Parathyroid adenoma (tissue), 2 donors: ENCODE data around the gene C9orf43.
A peak's percentile ranks its signal among the peaks of the same experiment; 100 is the strongest.

ENCODE experiments used
- H2AFZ ChIP-seq: fragments of 300-600 bp; sonication (generic); one replicate; pipeline ENCODE4 v1.7.0; 2017; ENCODE audit warnings: antibody characterized with exemption, mild to moderate bottlenecking
- H3K27ac ChIP-seq: fragments of 300-600 bp; sonication (generic); one replicate; pipeline ENCODE4 v1.7.0; 2017
- H3K27me3 ChIP-seq: fragments of 300-600 bp; sonication (generic); one replicate; pipeline ENCODE4 v1.7.0; 2017; ENCODE audit warnings: low read length; ENCODE audit not compliant: control insufficient read depth, insufficient read depth
- H3K36me3 ChIP-seq: fragments of 300-600 bp; sonication (generic); one replicate; pipeline ENCODE4 v1.7.0; 2017; ENCODE audit warnings: low read length; ENCODE audit not compliant: control insufficient read depth, insufficient read depth
- H3K4me1 ChIP-seq: fragments of 300-600 bp; sonication (generic); one replicate; pipeline ENCODE4 v1.7.0; 2017; ENCODE audit warnings: control low read depth
- H3K4me2 ChIP-seq: fragments of 300-600 bp; sonication (generic); one replicate; pipeline ENCODE4 v1.7.0; 2017; ENCODE audit warnings: low read length
- H3K4me3 ChIP-seq: fragments of 300-600 bp; sonication (generic); one replicate; pipeline ENCODE4 v1.7.0; 2017; ENCODE audit warnings: low read depth, low read length
- H3K79me2 ChIP-seq: fragments of 300-600 bp; sonication (generic); one replicate; pipeline ENCODE4 v1.7.0; 2017; ENCODE audit warnings: control low read depth
- H3K9ac ChIP-seq: fragments of 300-600 bp; sonication (generic); one replicate; pipeline ENCODE4 v1.7.0; 2017; ENCODE audit warnings: mild to moderate bottlenecking
- H3K9me3 ChIP-seq: fragments of 300-600 bp; sonication (generic); one replicate; pipeline ENCODE4 v1.7.0; 2017; ENCODE audit warnings: low read length; ENCODE audit not compliant: control insufficient read depth
- TF ChIP-seq, protein P1 (sequence below): fragments of 300-600 bp; sonication (generic); IDR thresholded peaks from one replicate; pipeline ENCODE4 v1.7.0; 2017; ENCODE audit warnings: antibody characterized with exemption, mild to moderate bottlenecking
- donor health status: primary hyperparathyroidism.

C9orf43 gene

DNA sequence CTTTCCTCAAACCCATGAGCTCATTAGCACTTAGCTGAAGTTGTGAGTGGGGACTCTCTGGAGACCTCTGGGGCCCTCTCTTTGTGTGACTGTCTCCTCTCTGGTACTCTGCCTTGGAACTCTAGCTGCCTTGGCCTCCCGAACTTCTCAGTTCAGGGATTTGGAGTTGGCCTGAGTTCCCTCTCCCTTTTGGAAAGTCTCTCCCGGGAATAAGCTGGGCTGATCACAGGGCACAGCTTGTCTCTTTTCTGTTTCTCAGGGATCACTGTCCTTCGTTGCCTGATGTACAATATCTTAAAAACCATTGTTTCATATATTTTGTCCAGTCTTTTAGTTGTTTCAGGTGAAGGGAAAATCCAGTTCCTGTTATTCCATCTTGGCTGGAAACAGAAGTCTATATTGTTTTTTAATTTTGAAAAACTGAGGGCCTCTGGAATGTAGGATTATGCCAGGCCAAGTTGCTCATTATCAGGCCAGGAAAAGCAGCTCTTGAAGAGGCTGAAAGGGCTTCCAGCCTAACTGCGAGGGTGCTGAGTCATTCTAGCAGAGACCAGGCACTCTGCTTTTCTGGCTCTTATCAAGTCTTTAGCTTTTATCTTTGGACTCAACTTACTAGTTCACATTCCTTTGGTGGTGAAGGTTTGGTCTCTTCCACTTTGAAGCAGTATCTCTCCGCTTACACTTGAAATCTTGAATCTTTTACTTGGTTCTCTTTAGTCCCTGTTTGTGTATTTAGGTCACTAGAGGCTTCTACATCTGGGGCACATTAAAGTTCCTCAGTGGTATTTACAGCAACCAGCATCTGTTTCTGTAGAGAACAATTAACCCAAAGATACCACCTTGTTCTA lies 44.6 kb downstream of the C9orf43 start:
- H3K4me1 ChIP-seq = no peaks in the 10 kb centered on the region
- no peak overlapping the region for H3K9ac ChIP-seq
- H3K4me3 ChIP-seq = no peak overlapping the region
- TF ChIP-seq, protein P1, sequence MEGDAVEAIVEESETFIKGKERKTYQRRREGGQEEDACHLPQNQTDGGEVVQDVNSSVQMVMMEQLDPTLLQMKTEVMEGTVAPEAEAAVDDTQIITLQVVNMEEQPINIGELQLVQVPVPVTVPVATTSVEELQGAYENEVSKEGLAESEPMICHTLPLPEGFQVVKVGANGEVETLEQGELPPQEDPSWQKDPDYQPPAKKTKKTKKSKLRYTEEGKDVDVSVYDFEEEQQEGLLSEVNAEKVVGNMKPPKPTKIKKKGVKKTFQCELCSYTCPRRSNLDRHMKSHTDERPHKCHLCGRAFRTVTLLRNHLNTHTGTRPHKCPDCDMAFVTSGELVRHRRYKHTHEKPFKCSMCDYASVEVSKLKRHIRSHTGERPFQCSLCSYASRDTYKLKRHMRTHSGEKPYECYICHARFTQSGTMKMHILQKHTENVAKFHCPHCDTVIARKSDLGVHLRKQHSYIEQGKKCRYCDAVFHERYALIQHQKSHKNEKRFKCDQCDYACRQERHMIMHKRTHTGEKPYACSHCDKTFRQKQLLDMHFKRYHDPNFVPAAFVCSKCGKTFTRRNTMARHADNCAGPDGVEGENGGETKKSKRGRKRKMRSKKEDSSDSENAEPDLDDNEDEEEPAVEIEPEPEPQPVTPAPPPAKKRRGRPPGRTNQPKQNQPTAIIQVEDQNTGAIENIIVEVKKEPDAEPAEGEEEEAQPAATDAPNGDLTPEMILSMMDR = no peak
- H3K4me2 ChIP-seq = no peak overlapping the region
- no peaks in the 10 kb centered on the region for H3K79me2 ChIP-seq
- H3K9me3 ChIP-seq = no peaks in the 10 kb centered on the region
- peak overlapping the region; percentile 47 for H3K27ac ChIP-seq
- H3K27me3 ChIP-seq = no peaks in the 10 kb centered on the region
- no peaks in the 10 kb centered on the region for H3K36me3 ChIP-seq
- peak overlapping the region; percentile 62 for H2AFZ ChIP-seq

DNA sequence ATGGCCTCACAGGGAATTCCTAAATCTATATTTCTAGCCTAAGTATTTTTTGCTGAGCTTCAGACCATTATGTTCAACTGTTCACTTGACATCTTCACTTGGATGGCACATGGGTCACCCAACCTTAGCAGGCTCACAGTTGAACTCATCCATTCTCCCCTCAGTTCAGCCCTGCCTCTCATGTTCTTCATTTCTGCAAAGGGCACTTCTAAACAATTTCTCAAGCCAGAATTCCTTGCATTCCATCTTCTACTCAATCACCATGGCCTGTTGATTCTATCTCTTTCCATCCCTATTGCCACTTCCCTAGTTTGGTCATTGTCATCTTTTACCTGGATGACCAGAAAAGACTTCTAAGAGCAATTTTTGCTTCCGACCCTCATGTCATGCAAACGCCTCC lies 45.7 kb downstream of the C9orf43 start:
- Histone ChIP-seq H2AFZ (no peak overlapping the region), H3K9me3 (no peaks in the 10 kb centered on the region), H3K79me2 (no peaks in the 10 kb centered on the region), H3K27ac (no peak overlapping the region), H3K4me2 (no peak overlapping the region), H3K27me3 (no peaks in the 10 kb centered on the region), H3K4me3 (no peak overlapping the region), H3K4me1 (no peaks in the 10 kb centered on the region), H3K36me3 (no peaks in the 10 kb centered on the region), H3K9ac (no peak overlapping the region)
- TF ChIP-seq, protein P1 = no peak

DNA sequence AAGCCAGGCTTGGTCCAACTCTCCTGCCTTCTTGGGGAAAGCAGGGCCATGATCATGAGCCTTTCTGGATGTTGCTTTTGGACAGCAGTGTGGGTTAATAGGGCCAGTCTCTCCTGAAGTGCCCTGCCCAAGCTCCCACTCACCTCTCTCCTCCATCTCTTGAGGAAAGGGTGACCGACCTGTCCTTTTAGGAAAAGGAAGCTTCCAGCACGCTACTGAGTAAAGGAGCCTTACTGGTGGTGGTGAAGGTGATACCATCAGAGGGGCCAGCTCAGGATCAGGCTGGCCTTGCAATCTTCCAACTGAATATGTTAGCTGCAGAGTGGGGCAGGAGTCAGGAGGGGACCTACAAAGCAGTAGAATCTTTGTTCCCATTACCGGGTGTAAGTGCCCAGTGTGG lies 50.7 kb downstream of the C9orf43 start:
- Histone ChIP-seq H3K4me3 (no peak overlapping the region), H3K79me2 (no peaks in the 10 kb centered on the region), H3K27me3 (no peaks in the 10 kb centered on the region), H3K36me3 (no peaks in the 10 kb centered on the region), H3K27ac (no peak overlapping the region), H3K9ac (no peak overlapping the region), H3K4me2 (no peak overlapping the region), H2AFZ (no peak overlapping the region), H3K9me3 (no peaks in the 10 kb centered on the region), H3K4me1 (peaks cover 2% of the 10 kb centered on the region)
- TF ChIP-seq, protein P1 = no peak

DNA sequence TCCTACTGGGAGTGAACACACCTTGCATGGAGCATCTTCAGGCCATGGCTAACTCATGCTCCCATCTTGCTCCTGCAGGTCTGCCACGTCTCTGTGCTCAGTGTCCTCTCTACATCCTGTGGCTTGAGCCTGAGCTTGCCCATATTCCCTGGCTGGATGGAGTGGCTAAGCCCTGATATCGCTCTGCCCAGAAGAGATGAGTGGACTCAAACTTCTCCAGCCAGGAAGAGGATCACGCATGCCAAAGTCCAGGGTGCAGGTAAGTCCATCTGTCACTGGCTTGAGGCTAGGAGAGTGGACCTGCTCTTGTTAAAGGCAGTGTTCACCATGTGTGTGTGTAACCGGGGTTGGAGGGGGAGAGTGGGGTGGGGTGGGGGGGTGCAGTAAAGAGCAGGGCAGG lies 51.4 kb downstream of the C9orf43 start:
- Histone ChIP-seq H3K4me3 (no peak overlapping the region), H3K27ac (no peak overlapping the region), H3K4me1 (peaks cover 2% of the 10 kb centered on the region), H2AFZ (no peak overlapping the region), H3K27me3 (no peaks in the 10 kb centered on the region), H3K4me2 (no peak overlapping the region), H3K9me3 (no peaks in the 10 kb centered on the region), H3K79me2 (no peaks in the 10 kb centered on the region), H3K36me3 (no peaks in the 10 kb centered on the region), H3K9ac (no peak overlapping the region)
- TF ChIP-seq, protein P1 = no peak

DNA sequence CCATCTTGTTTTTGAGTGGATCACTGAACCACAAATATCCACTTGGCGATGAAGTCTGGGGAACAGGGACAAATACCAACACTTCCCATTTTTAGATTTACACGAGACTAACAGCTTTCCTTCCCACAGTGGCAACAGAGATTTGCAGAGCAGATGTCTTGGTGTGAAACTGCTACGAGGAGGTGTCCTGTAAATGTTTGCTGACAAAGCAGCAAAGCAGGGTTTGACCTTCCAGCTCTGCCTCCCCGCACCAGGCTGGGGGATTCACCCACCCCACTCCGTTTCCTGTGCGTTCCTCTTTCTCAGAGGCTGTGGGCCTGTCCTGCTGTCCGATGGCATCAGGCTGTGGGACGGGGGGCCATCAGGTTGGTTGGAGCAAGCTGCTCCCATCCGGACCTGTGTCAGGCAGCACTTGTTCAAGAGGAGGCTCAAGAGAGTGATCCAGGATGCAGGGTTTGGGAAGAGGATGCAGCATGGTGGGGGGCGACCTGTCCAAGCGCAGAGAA lies 52.3 kb downstream of the C9orf43 start:
- peak overlapping the region; percentile 34 for H2AFZ ChIP-seq
- H3K4me3 ChIP-seq = no peak overlapping the region
- H3K36me3 ChIP-seq = no peaks in the 10 kb centered on the region
- no peak overlapping the region for H3K9ac ChIP-seq
- H3K79me2 ChIP-seq = no peaks in the 10 kb centered on the region
- H3K4me2 ChIP-seq = peak overlapping the region; percentile 84
- H3K27me3 ChIP-seq = no peaks in the 10 kb centered on the region
- H3K27ac ChIP-seq = no peak overlapping the region
- TF ChIP-seq, protein P1 = no peak
- H3K9me3 ChIP-seq = no peaks in the 10 kb centered on the region
- peaks cover 2% of the 10 kb centered on the region for H3K4me1 ChIP-seq
